Astrocyte of the spinal cord (primary cell): Measurements from ENCODE around the gene BRINP2.
"Not testable (repeated sequence)": the region's sequence is repeated elsewhere in the genome, so short reads cannot be mapped to it uniquely, and the experiment has no call there.

Source experiments
- DNase-seq: peaks from one replicate; pipeline ENCODE4 v3.0.0; 2011; ENCODE audit warnings: low read depth, low spot score
- H3K4me3 ChIP-seq: 2 replicates; pipeline ENCODE4 v1.5.1; 2011; ENCODE audit warnings: low read depth, mild to moderate bottlenecking, low read length, moderate library complexity
- CTCF ChIP-seq: IDR thresholded peaks from 2 replicates; pipeline ENCODE4 v1.5.1; 2012; ENCODE audit warnings: low read depth, mild to moderate bottlenecking, low read length, inconsistent platforms
- in situ Hi-C: cut with HindIII; loops from 2 replicates; pipeline ENCODE4 v1.10.0; 2017; ENCODE audit warnings: low sequenced_read_pairs

BRINP2 gene

GRCh38 chr1:177311111-177311510 lies 140.4 kb downstream of the BRINP2 start:
- no peak overlapping the region for H3K4me3 ChIP-seq
- TF ChIP-seq CTCF = no peak
- in situ Hi-C loops = no loop called here
- no peak for DNase-seq

GRCh38 chr1:177311586-177311985 lies 140.8 kb downstream of the BRINP2 start:
- no peak for TF ChIP-seq CTCF
- DNase-seq = no peak
- in situ Hi-C loops = no loop called here
- no peak overlapping the region for H3K4me3 ChIP-seq

DNA sequence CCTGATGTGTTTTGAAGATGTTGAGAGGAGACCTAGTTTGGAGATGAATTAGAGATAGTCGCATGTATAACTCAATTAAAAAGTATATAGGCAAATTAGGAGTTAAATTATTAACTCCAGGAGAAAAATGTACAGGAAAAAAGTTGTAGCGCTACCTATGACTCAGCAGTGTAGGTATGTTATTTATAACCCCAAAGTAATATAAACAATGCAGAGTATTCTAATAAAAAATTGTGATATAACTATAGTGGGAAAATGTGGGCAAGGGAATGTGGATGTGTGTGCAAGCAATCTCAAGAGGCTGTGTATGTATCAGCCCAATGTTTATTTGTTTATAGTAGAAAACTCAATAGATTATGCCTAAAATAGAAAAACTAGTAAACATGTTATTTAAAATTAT lies 144.5 kb downstream of the BRINP2 start:
- no peak for TF ChIP-seq CTCF
- no peak overlapping the region for H3K4me3 ChIP-seq
- in situ Hi-C loops = no loop called here
- no peak for DNase-seq

GRCh38 chr1:177315761-177316160 lies 145.0 kb downstream of the BRINP2 start:
- TF ChIP-seq CTCF = no peak
- in situ Hi-C loops = no loop called here
- no peak overlapping the region for H3K4me3 ChIP-seq
- no peak for DNase-seq

- DNase-seq, in situ Hi-C loops, H3K4me3 ChIP-seq: not testable (repeated sequence)
Measured at GRCh38 chr1:177321434-177321833, 150.7 kb downstream of the BRINP2 start.

GRCh38 chr1:177328251-177328650 lies 157.5 kb downstream of the BRINP2 start:
- in situ Hi-C loops = no loop called here
- H3K4me3 ChIP-seq = no peak overlapping the region
- DNase-seq = no peak
- TF ChIP-seq CTCF = no peak

DNA sequence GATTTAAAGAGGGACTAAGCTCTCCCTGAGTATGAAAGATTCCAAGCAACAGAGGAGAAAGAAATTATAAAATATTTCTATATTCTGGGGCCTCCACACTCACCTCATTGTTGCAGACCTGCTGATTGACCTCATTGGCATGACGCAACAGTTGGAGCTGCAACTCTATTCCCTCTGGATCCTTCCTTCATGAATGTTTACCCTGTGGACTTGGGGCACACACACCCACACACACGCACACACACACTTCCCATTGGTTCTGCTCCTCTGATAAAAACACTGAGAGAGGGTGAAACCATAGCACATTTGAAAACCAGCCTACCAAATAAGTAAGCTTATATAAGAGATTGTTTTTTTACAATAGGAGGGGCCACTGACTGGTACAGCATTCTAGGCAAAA lies 159.1 kb downstream of the BRINP2 start:
- TF ChIP-seq CTCF = no peak
- in situ Hi-C loops = no loop called here
- no peak overlapping the region for H3K4me3 ChIP-seq
- DNase-seq = no peak
